HG03565 (cell line): Measurements from ENCODE around the gene C17orf114.

Experiments
- ATAC-seq: cut with Tn5 transposase; IDR thresholded peaks from one replicate; pipeline ENCODE4 v1.9.1; 2021; ENCODE audit warnings: mild to moderate bottlenecking, moderate library complexity; ENCODE audit not compliant: unreplicated experiment

Gene C17orf114

GRCh38 chr17:4788159-4788806, 13.8 kb downstream of the C17orf114 start:
- ATAC-seq = no peak

DNA sequence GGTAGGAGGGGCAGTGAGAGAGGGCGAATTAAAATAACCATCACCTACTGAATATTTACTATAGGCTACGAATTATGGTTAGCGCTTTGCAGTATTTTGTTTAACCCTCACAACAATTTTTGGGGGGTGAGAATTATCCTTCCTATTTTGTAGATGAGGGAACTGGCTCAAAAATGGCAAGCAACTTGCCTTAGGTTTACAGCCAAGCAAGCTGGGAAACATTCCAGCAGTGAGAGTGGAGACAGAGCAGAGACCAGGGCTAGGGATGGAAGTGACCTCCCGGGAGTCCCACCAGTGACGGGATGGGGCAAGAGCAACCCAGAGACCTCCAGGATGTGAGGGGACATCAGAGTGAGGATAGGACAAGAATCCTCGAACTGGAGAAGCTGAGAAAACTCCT, 15.6 kb downstream of the C17orf114 start:
- ATAC-seq = no peak

DNA sequence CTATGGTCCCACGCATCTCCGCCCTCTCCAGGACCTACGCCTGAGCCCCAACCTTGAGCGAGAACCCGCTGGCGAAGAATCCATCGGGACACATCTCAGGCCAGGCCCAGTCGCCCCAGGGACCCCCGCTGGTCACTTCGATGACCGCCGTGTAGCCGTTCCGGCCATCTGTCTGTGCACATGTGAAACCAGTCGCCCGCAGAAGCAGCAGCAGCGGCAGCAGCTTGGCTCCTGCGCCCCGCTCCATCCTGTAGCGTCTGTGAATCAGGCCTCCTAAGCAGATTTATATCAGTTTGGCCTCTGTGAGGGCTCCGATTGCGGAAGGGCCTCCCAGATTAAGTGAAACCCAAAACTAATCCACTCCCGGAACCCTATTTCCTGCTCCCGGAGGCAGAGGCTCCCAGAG, 16.0 kb downstream of the C17orf114 start, which contains the start of gene VMO1:
TSS of gene VMO1 (minus strand) at position 259 of the 406 bp plus-strand sequence. CDS start at position 247, 12 bp downstream.
- no peak for ATAC-seq

DNA sequence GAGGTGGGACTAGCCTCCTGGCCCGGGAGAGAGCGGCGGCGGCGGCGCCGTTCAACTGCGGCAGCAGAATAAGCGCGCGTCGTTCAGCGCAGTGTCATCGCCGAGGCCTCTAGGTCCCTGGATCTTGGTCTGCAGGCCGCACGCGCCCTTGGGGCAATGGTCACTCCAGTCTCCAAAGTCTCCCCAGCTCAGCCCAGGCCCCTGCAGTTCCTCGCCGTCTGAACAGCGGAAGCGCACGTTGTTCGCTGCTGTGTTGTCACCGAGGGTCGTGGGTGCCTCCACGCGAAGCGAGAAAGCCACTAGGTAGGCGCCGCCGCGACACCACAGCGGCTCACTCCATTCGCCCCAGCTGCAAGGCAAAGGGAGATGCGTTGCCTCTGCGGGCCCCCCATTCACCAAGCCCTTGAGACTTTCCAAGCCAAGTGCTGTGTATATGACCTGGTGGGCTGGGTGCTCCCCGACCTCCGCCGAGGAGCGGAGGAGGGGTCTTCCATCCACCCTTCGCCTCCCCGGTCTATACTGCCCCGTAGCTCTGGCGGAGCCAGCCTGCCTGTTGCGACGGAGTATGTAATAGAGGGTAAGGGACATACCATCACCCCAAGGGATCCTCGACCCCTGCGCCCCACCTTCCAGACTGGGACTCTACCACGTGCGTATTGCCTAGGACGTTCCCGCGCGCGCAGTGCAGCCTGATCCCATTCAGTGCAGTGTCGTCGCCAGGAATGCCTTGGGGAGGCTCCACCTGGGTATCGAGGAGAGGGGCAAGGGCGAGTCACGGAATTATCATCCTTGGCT, 16.6 kb downstream of the C17orf114 start:
- ATAC-seq = no peak

- ATAC-seq = no peak
These were observed 19.5 kb downstream of the C17orf114 start for GRCh38 chr17:4782652-4783051.

DNA sequence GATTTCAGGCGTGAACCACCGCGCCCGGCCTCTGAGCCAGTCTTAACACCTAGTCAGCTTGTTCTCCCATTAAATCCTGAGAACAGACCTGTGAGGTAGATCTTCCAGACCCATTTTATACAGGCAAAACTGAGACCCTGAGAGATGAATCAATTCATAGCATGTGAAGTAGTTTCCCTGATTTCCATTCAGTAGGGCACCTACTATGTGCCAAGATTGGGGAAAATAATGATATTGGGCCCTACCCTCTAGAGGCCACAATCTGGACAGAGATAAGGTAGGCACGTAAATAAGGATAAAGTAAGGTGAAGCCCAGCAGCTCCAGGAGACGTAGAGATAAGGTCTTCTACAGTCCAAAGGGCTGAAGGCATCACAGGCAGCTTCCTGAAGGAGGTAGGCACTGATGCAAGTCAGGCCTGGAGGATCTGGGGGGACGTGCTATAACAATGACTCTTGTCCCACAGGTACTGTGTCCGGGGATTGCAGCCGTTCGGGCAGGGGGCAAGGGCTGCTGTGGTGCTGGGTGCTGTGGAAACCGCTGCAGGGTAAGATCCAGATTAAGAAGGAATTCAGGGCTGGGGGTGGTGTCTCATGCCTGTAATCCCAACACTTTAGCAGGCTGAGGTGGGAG, 21.7 kb downstream of the C17orf114 start:
- no peak for ATAC-seq

- ATAC-seq = no peak
These were observed 24.0 kb downstream of the C17orf114 start for GRCh38 chr17:4777969-4778760.

- no peak for ATAC-seq
These were observed 29.9 kb downstream of the C17orf114 start for GRCh38 chr17:4772235-4772613.

GRCh38 chr17:4771519-4772234, 30.5 kb downstream of the C17orf114 start, which contains the start of gene TM4SF5:
TM4SF5 (plus strand) TSS chr17:4771886; CDS start chr17:4771923, 37 bp downstream.
- ATAC-seq = no peak

- no peak for ATAC-seq
These were observed 32.5 kb downstream of the C17orf114 start for GRCh38 chr17:4769628-4770027.

GRCh38 chr17:4768298-4768697, 33.8 kb downstream of the C17orf114 start:
- ATAC-seq = no peak

DNA sequence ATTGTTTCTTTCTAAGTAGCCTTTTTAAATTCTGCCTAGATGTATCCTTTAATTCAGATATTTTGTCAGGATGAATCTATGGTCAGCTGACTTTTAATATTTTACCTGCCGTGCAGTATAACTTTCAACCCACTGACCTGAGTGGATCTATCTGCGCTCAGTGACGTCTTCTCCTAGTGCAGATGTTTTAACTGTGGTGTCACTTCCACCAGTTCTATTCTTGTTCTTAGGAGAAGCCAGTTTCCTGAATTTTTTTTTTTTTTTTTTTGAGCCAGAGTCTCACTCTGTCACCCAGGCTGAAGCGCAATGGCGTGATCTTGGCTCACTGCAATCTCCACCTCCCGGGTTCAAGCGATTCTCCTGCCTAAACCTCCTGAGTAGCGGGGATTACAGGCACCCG, 35.4 kb downstream of the C17orf114 start:
- no peak for ATAC-seq

- ATAC-seq = no peak
These were observed 35.9 kb downstream of the C17orf114 start for GRCh38 chr17:4766201-4766600.

- no peak for ATAC-seq
These were observed 37.5 kb downstream of the C17orf114 start for GRCh38 chr17:4764595-4764994.

DNA sequence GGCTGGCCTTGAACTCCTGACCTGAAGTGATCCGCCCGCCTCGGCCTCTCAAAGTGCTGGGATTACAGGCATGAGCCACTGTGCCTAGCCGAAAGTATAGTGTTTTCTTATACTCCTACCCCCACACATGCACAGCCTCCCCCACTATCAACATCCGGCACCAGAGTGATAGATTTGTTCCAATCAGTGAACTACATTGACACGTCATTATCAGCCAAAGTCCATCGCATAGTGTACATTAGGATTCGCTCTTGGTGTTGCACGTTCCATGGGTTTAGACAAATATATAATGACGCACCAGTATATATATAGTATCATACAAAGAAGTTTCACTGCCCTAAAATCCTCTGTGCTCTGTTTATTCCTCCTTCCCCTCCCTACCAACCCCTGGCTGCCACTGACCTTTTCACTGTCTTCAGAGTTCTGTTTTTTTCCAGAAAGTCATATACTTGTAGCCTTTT, 42.3 kb downstream of the C17orf114 start:
- ATAC-seq = no peak

GRCh38 chr17:4753392-4753791, 48.7 kb downstream of the C17orf114 start:
- no peak for ATAC-seq

DNA sequence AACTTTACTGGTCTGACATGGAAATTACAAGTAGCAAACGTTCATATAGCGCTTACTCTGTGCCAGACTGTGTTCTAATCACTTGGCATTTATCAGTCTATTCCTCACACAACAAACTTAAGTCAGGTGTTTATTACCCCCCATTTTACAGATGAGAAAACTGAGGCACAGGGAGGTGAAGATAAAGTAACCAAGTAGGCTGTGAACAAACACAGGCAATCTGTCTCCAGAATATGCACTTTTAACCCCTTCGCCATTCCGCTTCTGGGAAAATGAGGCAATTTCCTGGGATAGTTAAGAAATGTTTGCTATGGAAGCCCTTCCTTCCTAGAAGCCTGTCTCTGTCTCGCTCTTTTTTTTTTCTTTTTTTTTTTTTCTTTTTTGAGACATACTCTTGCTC, 50.2 kb downstream of the C17orf114 start:
- ATAC-seq = no peak
